Vagina (tissue), 2 donors: ENCODE results near the gene PDZD4. TPM values are rescaled to one million over a fixed set of nuclear protein-coding genes. Genes with fewer than 3 reads are reported as not detected.
A peak's percentile ranks its signal among the peaks of the same experiment; 100 is the strongest.

Experiments used
- DNase-seq, 2 donors: peaks; one replicate each; pipeline ENCODE4 v3.0.0-alpha.2; 2017; ENCODE audit errors: extremely low spot score in 2 of 2
- H3K27ac ChIP-seq: fragments of 200-600 bp; sonication (generic); one replicate; pipeline ENCODE4 v1.5.1; 2019
- H3K27me3 ChIP-seq: fragments of 200-600 bp; sonication (generic); one replicate; pipeline ENCODE4 v1.5.1; 2019
- H3K36me3 ChIP-seq, 2 donors: fragments of 200-600 bp; sonication (generic); one replicate each; pipeline ENCODE4 v1.5.1; 2017 to 2019
- H3K4me1 ChIP-seq: fragments of 200-600 bp; sonication (generic); one replicate; pipeline ENCODE4 v1.5.1; 2019
- H3K4me3 ChIP-seq, 2 donors: fragments of 200-600 bp; sonication (generic); 1 replicate in 1 of 2; 2 replicates in 1 of 2; pipeline ENCODE4 v1.5.1; 2016 to 2019
- H3K9me3 ChIP-seq: fragments of 200-600 bp; sonication (generic); one replicate; pipeline ENCODE4 v1.5.1; 2019
- POLR2A ChIP-seq, 2 donors: fragments of 450-650 bp; IDR thresholded peaks; one replicate each; pipeline ENCODE4 v1.6.1; 2017; ENCODE audit warnings: antibody characterized with exemption in 2 of 2, mild to moderate bottlenecking in 2 of 2, moderate library complexity in 2 of 2
- POLR2AphosphoS5 ChIP-seq, 2 donors: sonication (generic); formaldehyde crosslinking; IDR thresholded peaks; one replicate each; pipeline ENCODE4 v1.9.0; 2017; ENCODE audit warnings: antibody characterized with exemption in 2 of 2, mild to moderate bottlenecking in 2 of 2, low read depth in 1 of 2; ENCODE audit not compliant: insufficient read depth in 1 of 2
- intact Hi-C: fragments of 100-400 bp; cut with DNase I; formaldehyde crosslinking; loops from one replicate; pipeline ENCODE4 v1.15.1; 2023
- total RNA-seq: library from RNA; depleted of rRNA; stranded (reverse); fragments of >200 nt; gene quantifications from one replicate; pipeline ENCODE4 v1.2.3, GENCODE V29; 2016
- TF ChIP-seq, protein P1 (sequence below), 3 experiments: fragments of 450-650 bp in 2 of 3; fragments of 200-600 bp in 1 of 3; sonication (generic) in 1 of 3; IDR thresholded peaks; one replicate each; pipeline ENCODE4 v1.5.1; 2017 to 2019; ENCODE audit warnings: antibody characterized with exemption in 3 of 3, mild to moderate bottlenecking in 2 of 3, moderate library complexity in 2 of 3

Gene PDZD4
- total RNA-seq, 1 donor from 2014 or later = 10.3 TPM

DNA sequence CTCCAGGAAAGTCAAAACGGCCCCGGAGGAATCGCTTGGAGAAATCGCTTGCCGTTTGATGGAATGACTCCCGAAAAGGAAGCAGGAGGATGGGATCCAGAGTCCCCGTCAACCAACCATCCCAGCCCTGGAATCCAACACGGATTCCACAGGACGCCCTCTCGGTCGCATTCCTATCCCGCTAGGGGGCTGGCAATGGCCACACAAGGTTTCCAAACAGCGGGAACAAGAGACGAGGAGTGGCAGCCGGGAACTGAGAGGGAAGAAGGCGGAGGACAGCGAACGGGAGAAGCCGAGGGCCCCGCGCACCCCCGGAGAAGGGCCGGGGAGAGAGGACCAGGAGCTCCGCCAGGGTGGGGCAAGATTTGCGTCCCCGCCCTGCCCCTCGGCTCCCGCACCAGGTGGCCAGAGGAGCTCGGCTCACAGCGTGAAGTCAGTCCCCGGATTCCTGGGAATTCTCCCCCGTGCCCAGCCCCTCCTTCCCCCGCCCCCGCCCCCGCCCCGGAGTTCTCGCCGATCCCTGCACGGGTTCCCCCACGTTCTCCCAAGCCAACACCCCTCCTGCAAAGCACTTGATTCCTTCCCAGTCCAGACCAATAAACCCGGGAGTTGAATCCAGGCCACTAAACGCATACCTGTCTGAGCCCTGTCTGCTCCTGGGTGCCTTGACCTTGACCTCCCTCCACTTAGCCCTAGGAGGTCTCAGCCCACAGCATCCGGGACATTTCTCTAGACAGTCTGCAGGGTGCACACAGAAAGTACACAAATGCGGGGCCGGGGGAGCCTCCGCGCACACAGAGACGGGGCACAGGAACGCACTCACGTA, 1.4 kb downstream of the PDZD4 start:
- DNase-seq = no peak
- no peak overlapping the region for H3K27ac ChIP-seq
- H3K4me1 ChIP-seq = peaks cover 14% of the 10 kb centered on the region
- TF ChIP-seq POLR2A (IDR thresholded peaks at IDR 0.05) (no peak), POLR2AphosphoS5 (IDR thresholded peaks at IDR 0.05; ENCODE audit: insufficient read depth in 1 of 2, low read depth in 1 of 2) (no peak)
- TF ChIP-seq, protein P1, sequence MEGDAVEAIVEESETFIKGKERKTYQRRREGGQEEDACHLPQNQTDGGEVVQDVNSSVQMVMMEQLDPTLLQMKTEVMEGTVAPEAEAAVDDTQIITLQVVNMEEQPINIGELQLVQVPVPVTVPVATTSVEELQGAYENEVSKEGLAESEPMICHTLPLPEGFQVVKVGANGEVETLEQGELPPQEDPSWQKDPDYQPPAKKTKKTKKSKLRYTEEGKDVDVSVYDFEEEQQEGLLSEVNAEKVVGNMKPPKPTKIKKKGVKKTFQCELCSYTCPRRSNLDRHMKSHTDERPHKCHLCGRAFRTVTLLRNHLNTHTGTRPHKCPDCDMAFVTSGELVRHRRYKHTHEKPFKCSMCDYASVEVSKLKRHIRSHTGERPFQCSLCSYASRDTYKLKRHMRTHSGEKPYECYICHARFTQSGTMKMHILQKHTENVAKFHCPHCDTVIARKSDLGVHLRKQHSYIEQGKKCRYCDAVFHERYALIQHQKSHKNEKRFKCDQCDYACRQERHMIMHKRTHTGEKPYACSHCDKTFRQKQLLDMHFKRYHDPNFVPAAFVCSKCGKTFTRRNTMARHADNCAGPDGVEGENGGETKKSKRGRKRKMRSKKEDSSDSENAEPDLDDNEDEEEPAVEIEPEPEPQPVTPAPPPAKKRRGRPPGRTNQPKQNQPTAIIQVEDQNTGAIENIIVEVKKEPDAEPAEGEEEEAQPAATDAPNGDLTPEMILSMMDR (IDR thresholded peaks at IDR 0.05) = no peak
- H3K9me3 ChIP-seq = no peaks in the 10 kb centered on the region
- H3K4me3 ChIP-seq = peak overlapping the region; percentile 42 to 54
- H3K36me3 ChIP-seq = no peaks in the 10 kb centered on the region
- H3K27me3 ChIP-seq = no peaks in the 10 kb centered on the region
- intact Hi-C loops = no loop called here

DNA sequence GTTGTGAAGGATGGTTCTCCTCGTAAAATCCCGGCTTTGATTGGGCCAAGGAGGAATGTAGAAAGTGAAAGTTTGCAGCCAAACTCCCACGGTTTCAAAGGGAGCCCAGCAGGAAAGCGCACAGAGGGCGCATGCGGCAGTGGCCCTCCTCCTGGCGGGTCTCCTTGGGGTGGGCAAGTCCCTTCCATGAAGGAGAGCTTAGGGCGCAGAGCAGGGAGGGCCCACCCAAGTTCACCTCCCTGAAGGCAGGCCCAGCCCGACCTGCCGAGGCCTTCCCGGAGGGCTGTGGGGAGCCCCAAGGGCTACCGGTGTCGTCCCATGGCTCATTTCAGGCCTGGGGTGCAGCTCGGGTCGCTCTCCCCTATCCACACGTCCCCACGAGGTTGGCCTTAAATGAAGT, 2.0 kb downstream of the PDZD4 start:
- no peaks in the 10 kb centered on the region for H3K36me3 ChIP-seq
- H3K4me1 ChIP-seq = peaks cover 14% of the 10 kb centered on the region
- peak in 1 of 2 donors; percentile 79 for DNase-seq
- no peaks in the 10 kb centered on the region for H3K9me3 ChIP-seq
- intact Hi-C loops = no loop called here
- H3K4me3 ChIP-seq = peak overlapping the region; percentile 42 to 54
- no peaks in the 10 kb centered on the region for H3K27me3 ChIP-seq
- no peak overlapping the region for H3K27ac ChIP-seq
- no peak for TF ChIP-seq POLR2A (IDR thresholded peaks at IDR 0.05)
- no peak for TF ChIP-seq POLR2AphosphoS5 (IDR thresholded peaks at IDR 0.05; ENCODE audit: insufficient read depth in 1 of 2, low read depth in 1 of 2)
- TF ChIP-seq, protein P1 (IDR thresholded peaks at IDR 0.05) = no peak

- Histone ChIP-seq H3K27ac (no peak overlapping the region), H3K4me1 (peaks cover 14% of the 10 kb centered on the region), H3K9me3 (no peaks in the 10 kb centered on the region), H3K27me3 (no peaks in the 10 kb centered on the region), H3K4me3 (peak overlapping the region; percentile 42 to 54), H3K36me3 (no peaks in the 10 kb centered on the region)
- intact Hi-C loops = no loop called here
- peak in 1 of 2 donors; percentile 64 for DNase-seq
- TF ChIP-seq, protein P1 (IDR thresholded peaks at IDR 0.05) = no peak
- no peak for TF ChIP-seq POLR2A (IDR thresholded peaks at IDR 0.05)
- no peak for TF ChIP-seq POLR2AphosphoS5 (IDR thresholded peaks at IDR 0.05; ENCODE audit: insufficient read depth in 1 of 2, low read depth in 1 of 2)
These were observed 2.4 kb downstream of the PDZD4 start for GRCh38 chrX:153827903-153828302.

GRCh38 chrX:153827016-153827415, 3.3 kb downstream of the PDZD4 start:
- no peak for DNase-seq
- Histone ChIP-seq H3K4me3 (no peak overlapping the region), H3K4me1 (peaks cover 14% of the 10 kb centered on the region), H3K36me3 (no peaks in the 10 kb centered on the region), H3K9me3 (no peaks in the 10 kb centered on the region), H3K27me3 (no peaks in the 10 kb centered on the region), H3K27ac (no peak overlapping the region)
- TF ChIP-seq, protein P1 (IDR thresholded peaks at IDR 0.05) = no peak
- TF ChIP-seq POLR2AphosphoS5 (IDR thresholded peaks at IDR 0.05; ENCODE audit: insufficient read depth in 1 of 2, low read depth in 1 of 2) (no peak), POLR2A (IDR thresholded peaks at IDR 0.05) (no peak)
- intact Hi-C loops = no loop called here

DNA sequence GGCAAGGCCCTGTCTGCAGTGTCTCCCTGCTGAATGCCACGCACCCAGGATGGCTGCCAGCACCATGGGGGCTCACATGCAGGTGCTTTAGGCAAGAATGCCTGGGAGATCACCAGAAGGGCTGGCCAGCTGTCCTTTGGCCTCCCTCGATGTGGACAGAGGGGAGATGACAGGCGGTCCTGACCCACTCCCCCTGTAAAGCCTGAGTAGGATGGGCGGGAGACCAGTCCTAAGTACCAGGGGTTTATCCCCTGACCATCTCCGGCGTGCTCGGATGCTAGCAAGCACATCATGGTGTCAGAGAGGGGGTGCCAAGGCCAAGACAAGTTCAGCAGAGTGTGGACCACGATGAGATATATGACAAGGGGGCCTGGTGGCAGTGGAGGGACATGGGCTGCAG, 5.3 kb downstream of the PDZD4 start:
- TF ChIP-seq, protein P1 (IDR thresholded peaks at IDR 0.05) = no peak
- TF ChIP-seq POLR2A (IDR thresholded peaks at IDR 0.05) (no peak), POLR2AphosphoS5 (IDR thresholded peaks at IDR 0.05; ENCODE audit: insufficient read depth in 1 of 2, low read depth in 1 of 2) (no peak)
- DNase-seq = peak in 1 of 2 donors; percentile 69
- Histone ChIP-seq H3K27ac (no peak overlapping the region), H3K27me3 (no peaks in the 10 kb centered on the region), H3K9me3 (no peaks in the 10 kb centered on the region), H3K36me3 (no peaks in the 10 kb centered on the region), H3K4me1 (peaks cover 12% of the 10 kb centered on the region), H3K4me3 (no peak overlapping the region)
- intact Hi-C loops = no loop called here
